ENCODE measurements around the gene AKAP8.
A peak's percentile ranks its signal among the peaks of the same experiment; 100 is the strongest.
"Not testable (repeated sequence)": the region's sequence is repeated elsewhere in the genome, so short reads cannot be mapped to it uniquely, and the experiment has no call there.

AKAP8 gene

DNA sequence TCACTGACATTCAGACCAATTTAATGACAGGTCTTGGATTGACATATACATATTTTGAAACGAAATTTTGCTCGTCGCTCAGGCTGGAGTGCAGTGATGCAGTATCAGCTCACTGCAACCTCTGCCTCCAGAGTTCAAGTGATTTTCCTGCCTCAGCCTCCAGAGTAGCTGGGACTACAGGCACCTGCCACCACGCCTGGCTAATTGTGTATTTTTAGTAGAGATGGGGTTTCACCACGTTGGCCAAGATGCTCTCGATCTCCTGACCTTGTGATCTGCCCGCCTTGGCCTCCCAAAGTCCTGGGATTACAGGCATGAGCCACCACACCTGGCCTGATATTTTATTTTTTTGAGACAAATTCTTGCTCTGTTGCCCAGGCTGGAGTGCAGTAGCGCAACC, 27.1 kb downstream of the AKAP8 start:
- not testable (repeated sequence) for H3K27me3 Mint-ChIP-seq, ATAC-seq, H3K4me1 Mint-ChIP-seq, DNase-seq, H3K9me3 Mint-ChIP-seq, H3K27ac Mint-ChIP-seq, H3K4me3 Mint-ChIP-seq
- H3K36me3 Mint-ChIP-seq (ENCODE audit: low read depth) = peaks cover 30% of the 10 kb centered on the region

GRCh38 chr19:15341328-15341727, 38.3 kb downstream of the AKAP8 start:
- not testable (repeated sequence) for ATAC-seq, H3K27ac Mint-ChIP-seq, H3K4me1 Mint-ChIP-seq, H3K4me3 Mint-ChIP-seq, H3K9me3 Mint-ChIP-seq, DNase-seq, H3K27me3 Mint-ChIP-seq
- H3K36me3 Mint-ChIP-seq (ENCODE audit: low read depth) = peaks cover 13% of the 10 kb centered on the region

DNA sequence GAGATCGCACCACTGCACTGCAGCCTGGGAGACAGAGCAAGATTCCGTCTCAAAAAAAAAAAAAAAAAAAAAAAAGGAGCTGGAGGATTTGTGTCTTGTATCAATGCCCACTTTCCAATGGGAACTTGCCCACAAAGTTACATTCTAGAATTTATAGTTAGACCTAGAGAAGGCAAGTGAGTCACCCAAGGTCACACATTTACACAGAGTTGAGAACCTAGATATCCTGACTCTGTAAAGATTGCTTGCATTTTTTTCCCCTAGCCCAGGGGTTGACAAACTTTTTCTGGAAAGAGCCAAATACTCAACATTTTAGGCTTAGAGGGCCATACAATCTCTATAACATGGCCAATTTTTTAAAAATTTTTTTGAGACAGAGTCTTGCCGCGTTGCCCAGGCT, 39.5 kb downstream of the AKAP8 start:
- no peak for DNase-seq
- no peak overlapping the region for H3K27ac Mint-ChIP-seq
- H3K36me3 Mint-ChIP-seq (ENCODE audit: low read depth) = peaks cover 7% of the 10 kb centered on the region
- no peaks in the 10 kb centered on the region for H3K27me3 Mint-ChIP-seq
- no peaks in the 10 kb centered on the region for H3K9me3 Mint-ChIP-seq
- no peak for ATAC-seq
- H3K4me3 Mint-ChIP-seq = no peak overlapping the region
- H3K4me1 Mint-ChIP-seq = no peaks in the 10 kb centered on the region

DNA sequence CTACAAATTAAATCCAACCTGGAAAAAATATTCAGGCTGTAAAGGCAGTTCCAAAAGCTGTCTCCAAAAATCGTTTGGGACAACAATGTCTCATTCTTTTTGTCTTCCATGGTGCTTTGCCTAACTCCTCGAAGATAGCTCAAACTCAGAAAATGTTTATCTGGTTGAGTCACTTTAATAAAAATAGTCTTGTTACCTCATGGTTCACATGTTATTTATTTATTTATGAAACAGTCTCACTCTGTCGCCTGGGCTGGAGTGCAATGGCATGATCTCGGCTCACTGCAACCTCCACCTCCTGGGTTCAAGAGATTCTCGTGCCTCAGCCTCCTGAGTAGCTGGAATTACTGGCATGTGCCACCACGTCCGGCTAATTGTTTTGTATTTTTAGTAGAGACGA, 42.4 kb downstream of the AKAP8 start:
- no peaks in the 10 kb centered on the region for H3K9me3 Mint-ChIP-seq
- ATAC-seq (no peak), DNase-seq (no peak)
- H3K4me1 Mint-ChIP-seq = peaks cover 15% of the 10 kb centered on the region
- H3K27ac Mint-ChIP-seq = no peak overlapping the region
- peaks cover 4% of the 10 kb centered on the region for H3K36me3 Mint-ChIP-seq (ENCODE audit: low read depth)
- no peak overlapping the region for H3K4me3 Mint-ChIP-seq
- no peaks in the 10 kb centered on the region for H3K27me3 Mint-ChIP-seq

DNA sequence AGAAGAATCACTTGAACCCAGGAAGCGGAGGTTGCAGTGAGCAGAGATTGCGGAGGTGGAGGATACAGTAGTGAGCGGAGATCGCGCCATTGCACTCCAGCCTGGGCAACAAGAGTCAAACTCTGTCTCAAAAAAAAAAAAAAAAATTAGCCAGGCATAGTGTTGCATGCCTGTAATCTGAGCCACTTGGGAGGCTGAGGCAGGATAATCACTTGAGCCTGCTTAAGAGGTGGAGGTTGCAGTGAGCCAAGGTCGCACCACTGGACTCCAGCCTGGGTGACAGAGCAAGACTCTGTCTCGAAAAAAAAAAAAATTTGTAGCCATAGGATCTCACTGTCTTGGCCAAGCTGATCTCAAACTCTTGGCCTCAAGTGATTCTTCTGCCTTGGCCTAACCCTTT, 43.6 kb downstream of the AKAP8 start:
- peaks cover 15% of the 10 kb centered on the region for H3K4me1 Mint-ChIP-seq
- not testable (repeated sequence) for H3K27me3 Mint-ChIP-seq; ATAC-seq; H3K4me3 Mint-ChIP-seq; DNase-seq; H3K36me3 Mint-ChIP-seq (ENCODE audit: low read depth); H3K27ac Mint-ChIP-seq; H3K9me3 Mint-ChIP-seq

- Mint-ChIP-seq H3K27me3 (no peaks in the 10 kb centered on the region), H3K4me3 (peak within 1 kb of the TSS; percentile 94), H3K4me1 (peaks cover 47% of the 10 kb centered on the region), H3K27ac (peak within 1 kb of the TSS; percentile 95), H3K9me3 (no peaks in the 10 kb centered on the region), H3K36me3 (ENCODE audit: low read depth) (peaks cover 20% of the 10 kb centered on the region)
- DNase-seq (peak; percentile 82), ATAC-seq (peak; percentile 63)
These were observed 47.1 kb downstream of the AKAP8 start, which contains the start of gene BRD4 for GRCh38 chr19:15332311-15332996. BRD4 (minus strand) TSS chr19:15332539; CDS start chr19:15273099, 59,440 bp downstream.

DNA sequence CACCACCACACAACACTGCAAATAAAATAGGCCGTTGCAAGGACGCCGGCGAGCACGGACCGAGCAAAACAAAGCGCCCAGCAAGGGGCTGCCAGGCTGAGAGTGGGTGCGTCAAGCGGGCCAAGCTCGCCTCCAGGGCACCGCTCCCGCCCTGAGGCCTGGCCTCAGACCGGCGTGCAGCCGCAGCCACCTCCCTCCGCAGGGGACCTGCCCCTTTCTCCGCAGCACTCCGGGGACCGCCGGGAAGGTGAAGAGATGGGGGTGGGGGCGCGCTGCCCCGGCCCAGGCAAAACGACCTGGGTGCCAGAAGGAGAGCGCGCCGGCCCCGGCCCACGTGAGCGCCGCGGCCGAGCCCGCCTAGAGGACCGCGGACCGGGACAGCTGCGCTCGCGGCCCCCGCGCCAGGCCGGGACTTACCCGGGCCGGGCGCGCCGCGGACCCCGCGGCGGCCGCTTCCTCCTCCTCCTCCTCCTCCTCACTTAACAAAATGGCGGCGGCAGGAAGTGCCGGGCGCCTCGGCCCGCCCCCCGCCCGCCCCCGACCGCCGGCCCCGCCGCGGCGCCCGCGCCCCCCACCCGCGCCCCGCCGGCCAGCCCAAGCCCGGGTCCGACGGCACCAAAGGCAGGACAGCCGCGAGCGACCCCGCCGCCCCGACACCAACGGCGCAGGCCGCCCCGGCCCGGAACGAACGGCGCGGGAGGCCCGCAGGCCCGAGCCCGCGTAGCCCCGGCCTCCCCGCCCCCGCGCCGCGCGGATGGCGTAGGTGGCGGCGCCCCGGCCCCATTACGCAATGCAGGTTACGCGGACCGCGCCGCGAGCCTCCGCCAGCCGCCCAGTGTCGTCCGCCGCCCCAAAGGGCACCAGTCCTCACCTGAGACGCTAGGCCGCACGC, 47.9 kb downstream of the AKAP8 start:
- H3K36me3 Mint-ChIP-seq (ENCODE audit: low read depth) = peaks cover 20% of the 10 kb centered on the region
- peak; percentile 70 for DNase-seq
- H3K27ac Mint-ChIP-seq = peak overlapping the region; percentile 95
- no peaks in the 10 kb centered on the region for H3K9me3 Mint-ChIP-seq
- H3K4me3 Mint-ChIP-seq = peak overlapping the region; percentile 94
- peak; percentile 53 for ATAC-seq
- peaks cover 55% of the 10 kb centered on the region for H3K4me1 Mint-ChIP-seq
- H3K27me3 Mint-ChIP-seq = no peaks in the 10 kb centered on the region

DNA sequence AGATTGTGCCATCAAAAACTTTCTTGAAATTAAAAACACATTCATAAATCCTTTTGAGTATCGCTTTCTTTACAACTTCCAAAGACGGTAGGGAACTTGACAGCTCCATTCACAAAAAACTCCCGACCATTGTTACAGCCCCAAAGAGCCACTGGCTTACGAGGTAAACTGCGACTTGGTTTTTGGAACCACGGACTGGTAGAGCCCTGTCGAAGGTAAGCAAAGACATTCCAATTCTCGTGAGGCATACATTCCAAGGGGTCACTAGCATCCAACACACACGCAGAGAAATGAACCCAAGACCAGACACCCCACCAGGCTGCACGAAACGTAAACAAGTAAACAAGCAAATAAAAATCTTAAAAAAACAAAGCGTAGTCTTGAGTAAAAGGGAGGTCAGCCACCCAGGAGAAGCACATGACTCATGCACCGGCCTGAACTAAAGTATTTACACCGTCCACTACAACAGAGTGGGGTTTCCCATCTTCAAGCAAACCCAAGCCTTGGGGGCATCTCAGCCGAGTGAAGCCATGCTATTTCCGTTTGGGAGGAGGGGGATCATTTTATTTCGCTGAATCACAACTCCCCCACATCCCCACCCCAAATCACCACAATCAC, 48.7 kb downstream of the AKAP8 start:
- Mint-ChIP-seq H3K36me3 (ENCODE audit: low read depth) (peaks cover 20% of the 10 kb centered on the region), H3K4me3 (peak overlapping the region; percentile 94), H3K9me3 (no peaks in the 10 kb centered on the region), H3K27me3 (no peaks in the 10 kb centered on the region), H3K27ac (peak overlapping the region; percentile 95), H3K4me1 (peaks cover 62% of the 10 kb centered on the region)
- ATAC-seq (no peak), DNase-seq (no peak)

DNA sequence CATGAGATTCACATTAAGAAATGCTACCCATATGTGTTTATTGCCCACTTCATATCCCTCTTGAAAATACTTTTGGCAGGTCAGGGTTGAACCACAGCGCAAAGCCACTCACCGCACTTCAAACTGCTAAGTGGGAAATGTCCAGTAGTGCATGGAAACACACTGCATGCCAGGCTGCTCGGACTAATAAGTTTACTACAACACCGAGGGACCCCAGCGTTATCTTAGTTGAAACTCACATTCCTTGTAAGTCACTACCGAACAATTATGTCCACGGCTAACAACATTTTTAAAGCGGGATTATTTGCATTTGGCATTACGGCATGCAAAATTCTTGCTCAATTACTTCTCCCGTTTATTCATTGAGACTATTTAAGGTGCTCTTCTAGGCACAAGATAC, 51.3 kb downstream of the AKAP8 start:
- Mint-ChIP-seq H3K4me1 (peaks cover 79% of the 10 kb centered on the region), H3K36me3 (ENCODE audit: low read depth) (peaks cover 21% of the 10 kb centered on the region), H3K9me3 (no peaks in the 10 kb centered on the region), H3K27me3 (no peaks in the 10 kb centered on the region), H3K4me3 (no peak overlapping the region), H3K27ac (no peak overlapping the region)
- ATAC-seq = no peak
- no peak for DNase-seq

GRCh38 chr19:15324791-15325519, 54.6 kb downstream of the AKAP8 start:
- no peak for DNase-seq
- Mint-ChIP-seq H3K27me3 (no peaks in the 10 kb centered on the region), H3K36me3 (ENCODE audit: low read depth) (peaks cover 10% of the 10 kb centered on the region), H3K4me1 (peaks cover 86% of the 10 kb centered on the region), H3K4me3 (peak overlapping the region; percentile 6), H3K9me3 (peaks cover 5% of the 10 kb centered on the region), H3K27ac (peak overlapping the region; percentile 70)
- peak; percentile 37 for ATAC-seq

GRCh38 chr19:15323496-15324235, 55.9 kb downstream of the AKAP8 start:
- H3K36me3 Mint-ChIP-seq (ENCODE audit: low read depth) = peaks cover 6% of the 10 kb centered on the region
- peaks cover 5% of the 10 kb centered on the region for H3K9me3 Mint-ChIP-seq
- DNase-seq = no peak
- H3K27me3 Mint-ChIP-seq = no peaks in the 10 kb centered on the region
- peak overlapping the region; percentile 76 for H3K27ac Mint-ChIP-seq
- H3K4me1 Mint-ChIP-seq = peaks cover 88% of the 10 kb centered on the region
- ATAC-seq = peak; percentile 39
- no peak overlapping the region for H3K4me3 Mint-ChIP-seq

GRCh38 chr19:15321739-15322138, 57.8 kb downstream of the AKAP8 start:
- Mint-ChIP-seq H3K27ac (peak overlapping the region; percentile 59), H3K27me3 (no peaks in the 10 kb centered on the region), H3K4me3 (no peak overlapping the region), H3K36me3 (ENCODE audit: low read depth) (peaks cover 6% of the 10 kb centered on the region), H3K4me1 (peaks cover 89% of the 10 kb centered on the region), H3K9me3 (peaks cover 5% of the 10 kb centered on the region)
- DNase-seq (no peak), ATAC-seq (no peak)

DNA sequence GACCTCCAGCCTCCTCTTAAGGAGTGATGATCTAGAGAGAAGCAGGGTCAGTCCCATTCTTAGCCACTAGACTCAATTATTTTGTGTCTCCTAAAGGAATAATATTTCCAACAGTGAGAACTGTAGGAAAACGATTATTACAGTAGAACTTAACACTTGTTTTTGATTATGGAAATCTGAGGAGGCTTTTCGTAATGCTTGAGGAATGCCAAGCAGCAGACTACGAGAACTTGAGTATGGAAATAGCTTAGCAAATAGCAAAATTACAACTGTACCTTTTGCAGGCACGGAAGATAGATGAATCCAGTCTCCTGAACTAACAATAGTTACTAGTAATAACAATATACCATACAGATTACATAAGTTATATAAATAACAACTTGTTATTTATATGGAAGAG, 59.5 kb downstream of the AKAP8 start:
- Mint-ChIP-seq H3K27me3 (no peaks in the 10 kb centered on the region), H3K36me3 (ENCODE audit: low read depth) (peaks cover 6% of the 10 kb centered on the region), H3K9me3 (peaks cover 5% of the 10 kb centered on the region), H3K4me3 (no peak overlapping the region), H3K27ac (peak overlapping the region; percentile 58), H3K4me1 (peaks cover 85% of the 10 kb centered on the region)
- ATAC-seq = no peak
- DNase-seq = no peak

Measured in activated naive CD8-positive, alpha-beta T cell treated with anti-CD3 and anti-CD28 coated beads, Interleukin-2, amount 50 U/mL, for 24 hours (primary cell).